ENCODE measurements around the gene POLD1.

DNA sequence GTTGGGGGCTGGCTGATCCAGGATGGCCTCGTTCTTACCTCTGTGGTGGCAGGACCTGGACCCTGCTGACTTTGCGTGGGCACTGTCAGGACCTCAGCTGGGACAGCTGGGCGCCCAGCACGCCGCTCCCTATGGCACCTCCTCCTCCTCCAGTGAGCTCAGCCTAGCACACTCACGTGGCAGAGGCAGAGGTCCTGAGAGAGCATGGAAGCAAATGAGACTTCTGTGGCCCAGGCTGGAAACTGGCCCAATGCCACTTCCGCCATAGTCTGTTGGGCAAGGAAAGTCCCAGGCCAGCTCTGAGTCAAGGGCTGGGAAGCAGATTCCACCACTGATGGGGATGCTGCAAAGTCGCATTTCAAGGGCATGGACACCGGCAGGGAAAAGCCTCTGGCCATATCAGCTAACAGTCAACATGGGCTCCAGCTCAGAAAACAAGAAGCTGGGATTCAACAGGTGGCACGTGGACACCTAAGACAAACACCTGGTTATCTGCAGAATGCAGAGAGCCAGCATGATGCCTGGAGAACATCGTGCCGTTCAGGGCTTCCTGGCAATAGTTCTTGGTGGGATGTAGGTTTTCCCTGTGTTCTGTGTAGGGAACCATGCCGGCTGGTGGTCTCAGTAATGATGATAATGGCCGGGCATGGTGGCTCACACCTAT is 65.2 kb downstream of the POLD1 start:
- TF ChIP-seq, protein P1, sequence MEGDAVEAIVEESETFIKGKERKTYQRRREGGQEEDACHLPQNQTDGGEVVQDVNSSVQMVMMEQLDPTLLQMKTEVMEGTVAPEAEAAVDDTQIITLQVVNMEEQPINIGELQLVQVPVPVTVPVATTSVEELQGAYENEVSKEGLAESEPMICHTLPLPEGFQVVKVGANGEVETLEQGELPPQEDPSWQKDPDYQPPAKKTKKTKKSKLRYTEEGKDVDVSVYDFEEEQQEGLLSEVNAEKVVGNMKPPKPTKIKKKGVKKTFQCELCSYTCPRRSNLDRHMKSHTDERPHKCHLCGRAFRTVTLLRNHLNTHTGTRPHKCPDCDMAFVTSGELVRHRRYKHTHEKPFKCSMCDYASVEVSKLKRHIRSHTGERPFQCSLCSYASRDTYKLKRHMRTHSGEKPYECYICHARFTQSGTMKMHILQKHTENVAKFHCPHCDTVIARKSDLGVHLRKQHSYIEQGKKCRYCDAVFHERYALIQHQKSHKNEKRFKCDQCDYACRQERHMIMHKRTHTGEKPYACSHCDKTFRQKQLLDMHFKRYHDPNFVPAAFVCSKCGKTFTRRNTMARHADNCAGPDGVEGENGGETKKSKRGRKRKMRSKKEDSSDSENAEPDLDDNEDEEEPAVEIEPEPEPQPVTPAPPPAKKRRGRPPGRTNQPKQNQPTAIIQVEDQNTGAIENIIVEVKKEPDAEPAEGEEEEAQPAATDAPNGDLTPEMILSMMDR (IDR thresholded peaks at IDR 0.05; ENCODE audit: low read depth, low read length), result no peak
- no peak for TF ChIP-seq EZH2phosphoT487 (IDR thresholded peaks at IDR 0.05; ENCODE audit: low read depth)

Measured in OCI-LY3 (cell line).